HL-60 (cell line): Measurements from ENCODE around the gene MDGA2.

Experiments
- DNase-seq, 2 experiments: peaks; one replicate each; pipeline ENCODE4 v3.0.0-alpha.2; 2010 to 2020; ENCODE audit warnings: low read depth in 1 of 2, low spot score in 1 of 2
- H3K27ac ChIP-seq: fragments of 250-450 bp; sonication (Bioruptor Pico); replicated peaks from 2 replicates; pipeline ENCODE4 v1.5.1; 2020; ENCODE audit warnings: mild to moderate bottlenecking, moderate library complexity
- H3K27me3 ChIP-seq: fragments of 250-450 bp; sonication (Bioruptor Pico); 2 replicates; pipeline ENCODE4 v1.5.1; 2021; ENCODE audit warnings: mild to moderate bottlenecking, moderate library complexity; ENCODE audit not compliant: insufficient read depth, poor library complexity, severe bottlenecking
- H3K4me3 ChIP-seq: replicated peaks from 2 replicates; pipeline ENCODE4 v1.5.1; 2011; ENCODE audit warnings: mild to moderate bottlenecking, control low read depth, low read length; ENCODE audit not compliant: insufficient read depth
- GABPA ChIP-seq: IDR thresholded peaks from 2 replicates; pipeline ENCODE4 v1.6.1; 2012; ENCODE audit warnings: low read depth
- POLR2AphosphoS5 ChIP-seq: IDR thresholded peaks from 2 replicates; pipeline ENCODE4 v1.6.1; 2012; ENCODE audit warnings: low read depth
- SPI1 ChIP-seq: IDR thresholded peaks from 2 replicates; pipeline ENCODE4 v1.6.1; 2012; ENCODE audit warnings: low read depth, mild to moderate bottlenecking, borderline replicate concordance
- TF ChIP-seq, protein P1 (sequence below): IDR thresholded peaks from 2 replicates; pipeline ENCODE4 v1.6.1; 2012; ENCODE audit warnings: low read depth; ENCODE audit not compliant: insufficient replicate concordance
- TF ChIP-seq, protein P2 (sequence below): IDR thresholded peaks from one replicate; pipeline ENCODE4 v1.5.1; 2011; ENCODE audit warnings: low read length, control low read depth, inconsistent platforms; ENCODE audit not compliant: insufficient read depth

MDGA2 gene

DNA sequence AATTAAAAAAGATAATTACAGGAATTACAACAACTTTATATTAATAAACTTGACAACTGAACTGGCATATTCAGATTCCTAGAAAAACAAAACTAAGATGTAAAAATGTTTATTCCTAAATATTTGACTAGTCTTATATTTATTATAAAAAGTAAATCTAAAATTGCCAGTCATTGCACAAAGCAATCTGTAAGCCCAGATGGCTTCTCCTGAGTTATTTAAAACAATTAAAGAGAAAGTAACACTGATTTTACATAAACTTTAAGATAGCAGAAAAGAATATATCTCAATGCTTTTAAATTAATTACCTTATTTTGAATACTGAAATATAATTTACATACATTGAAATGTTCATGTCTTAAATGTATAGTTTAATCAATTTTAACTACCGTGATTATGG, 589.7 kb downstream of the MDGA2 start:
- Histone ChIP-seq H3K27ac (no peak overlapping the region), H3K27me3 (no peaks in the 10 kb centered on the region), H3K4me3 (no peak overlapping the region)
- DNase-seq = no peak
- TF ChIP-seq POLR2AphosphoS5 (no peak), GABPA (no peak), SPI1 (no peak)
- TF ChIP-seq, protein P1, sequence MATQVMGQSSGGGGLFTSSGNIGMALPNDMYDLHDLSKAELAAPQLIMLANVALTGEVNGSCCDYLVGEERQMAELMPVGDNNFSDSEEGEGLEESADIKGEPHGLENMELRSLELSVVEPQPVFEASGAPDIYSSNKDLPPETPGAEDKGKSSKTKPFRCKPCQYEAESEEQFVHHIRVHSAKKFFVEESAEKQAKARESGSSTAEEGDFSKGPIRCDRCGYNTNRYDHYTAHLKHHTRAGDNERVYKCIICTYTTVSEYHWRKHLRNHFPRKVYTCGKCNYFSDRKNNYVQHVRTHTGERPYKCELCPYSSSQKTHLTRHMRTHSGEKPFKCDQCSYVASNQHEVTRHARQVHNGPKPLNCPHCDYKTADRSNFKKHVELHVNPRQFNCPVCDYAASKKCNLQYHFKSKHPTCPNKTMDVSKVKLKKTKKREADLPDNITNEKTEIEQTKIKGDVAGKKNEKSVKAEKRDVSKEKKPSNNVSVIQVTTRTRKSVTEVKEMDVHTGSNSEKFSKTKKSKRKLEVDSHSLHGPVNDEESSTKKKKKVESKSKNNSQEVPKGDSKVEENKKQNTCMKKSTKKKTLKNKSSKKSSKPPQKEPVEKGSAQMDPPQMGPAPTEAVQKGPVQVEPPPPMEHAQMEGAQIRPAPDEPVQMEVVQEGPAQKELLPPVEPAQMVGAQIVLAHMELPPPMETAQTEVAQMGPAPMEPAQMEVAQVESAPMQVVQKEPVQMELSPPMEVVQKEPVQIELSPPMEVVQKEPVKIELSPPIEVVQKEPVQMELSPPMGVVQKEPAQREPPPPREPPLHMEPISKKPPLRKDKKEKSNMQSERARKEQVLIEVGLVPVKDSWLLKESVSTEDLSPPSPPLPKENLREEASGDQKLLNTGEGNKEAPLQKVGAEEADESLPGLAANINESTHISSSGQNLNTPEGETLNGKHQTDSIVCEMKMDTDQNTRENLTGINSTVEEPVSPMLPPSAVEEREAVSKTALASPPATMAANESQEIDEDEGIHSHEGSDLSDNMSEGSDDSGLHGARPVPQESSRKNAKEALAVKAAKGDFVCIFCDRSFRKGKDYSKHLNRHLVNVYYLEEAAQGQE = no peak
- TF ChIP-seq, protein P2, sequence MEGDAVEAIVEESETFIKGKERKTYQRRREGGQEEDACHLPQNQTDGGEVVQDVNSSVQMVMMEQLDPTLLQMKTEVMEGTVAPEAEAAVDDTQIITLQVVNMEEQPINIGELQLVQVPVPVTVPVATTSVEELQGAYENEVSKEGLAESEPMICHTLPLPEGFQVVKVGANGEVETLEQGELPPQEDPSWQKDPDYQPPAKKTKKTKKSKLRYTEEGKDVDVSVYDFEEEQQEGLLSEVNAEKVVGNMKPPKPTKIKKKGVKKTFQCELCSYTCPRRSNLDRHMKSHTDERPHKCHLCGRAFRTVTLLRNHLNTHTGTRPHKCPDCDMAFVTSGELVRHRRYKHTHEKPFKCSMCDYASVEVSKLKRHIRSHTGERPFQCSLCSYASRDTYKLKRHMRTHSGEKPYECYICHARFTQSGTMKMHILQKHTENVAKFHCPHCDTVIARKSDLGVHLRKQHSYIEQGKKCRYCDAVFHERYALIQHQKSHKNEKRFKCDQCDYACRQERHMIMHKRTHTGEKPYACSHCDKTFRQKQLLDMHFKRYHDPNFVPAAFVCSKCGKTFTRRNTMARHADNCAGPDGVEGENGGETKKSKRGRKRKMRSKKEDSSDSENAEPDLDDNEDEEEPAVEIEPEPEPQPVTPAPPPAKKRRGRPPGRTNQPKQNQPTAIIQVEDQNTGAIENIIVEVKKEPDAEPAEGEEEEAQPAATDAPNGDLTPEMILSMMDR = no peak

DNA sequence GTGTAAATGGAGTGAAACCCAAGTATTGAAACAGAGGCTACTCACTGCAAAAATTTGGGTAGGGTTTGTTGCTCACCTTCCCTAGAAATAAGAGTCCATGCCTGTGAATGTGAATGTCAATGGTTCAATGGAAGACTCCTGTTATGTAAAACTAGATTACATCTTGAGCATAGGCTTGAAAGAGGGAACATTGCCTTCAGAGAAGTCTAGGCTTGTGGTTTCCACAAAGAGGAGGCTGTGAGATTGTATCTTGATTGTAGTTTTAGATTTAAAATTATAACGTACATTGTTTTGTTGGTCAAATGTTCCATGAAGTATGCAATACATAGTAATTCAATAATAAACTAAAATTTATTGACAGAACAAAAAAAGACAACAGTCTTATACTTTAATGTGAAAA, 610.1 kb downstream of the MDGA2 start:
- no peak for TF ChIP-seq SPI1
- TF ChIP-seq, protein P1 = no peak
- TF ChIP-seq GABPA = no peak
- TF ChIP-seq, protein P2 = no peak
- no peak for TF ChIP-seq POLR2AphosphoS5
- no peak for DNase-seq
- no peaks in the 10 kb centered on the region for H3K27me3 ChIP-seq
- no peak overlapping the region for H3K27ac ChIP-seq
- no peak overlapping the region for H3K4me3 ChIP-seq

DNA sequence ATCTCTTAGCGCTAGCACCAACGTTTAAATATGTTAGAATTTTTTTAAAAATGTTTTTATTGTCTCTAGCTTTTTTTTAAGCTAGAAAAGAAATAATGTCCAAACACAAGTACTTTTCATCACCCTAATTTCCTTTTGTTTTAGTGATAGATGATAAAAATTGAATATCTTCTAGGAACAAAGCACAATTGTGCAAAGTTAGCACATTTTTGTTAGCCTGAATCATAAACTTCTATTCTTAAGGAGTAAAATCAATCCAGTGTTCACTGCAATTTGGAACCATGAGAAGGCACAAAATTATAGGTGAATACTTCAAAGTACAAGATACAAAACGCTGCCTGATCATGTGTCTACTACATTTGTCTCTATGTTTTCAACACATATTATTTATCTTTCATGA, 615.4 kb downstream of the MDGA2 start:
- no peaks in the 10 kb centered on the region for H3K27me3 ChIP-seq
- H3K27ac ChIP-seq = no peak overlapping the region
- no peak for DNase-seq
- H3K4me3 ChIP-seq = no peak overlapping the region
- no peak for TF ChIP-seq GABPA
- TF ChIP-seq, protein P2 = no peak
- no peak for TF ChIP-seq SPI1
- TF ChIP-seq POLR2AphosphoS5 = no peak
- TF ChIP-seq, protein P1 = no peak
